Measurements from ENCODE around the gene SEMA4A.

- TF ChIP-seq, protein P1, sequence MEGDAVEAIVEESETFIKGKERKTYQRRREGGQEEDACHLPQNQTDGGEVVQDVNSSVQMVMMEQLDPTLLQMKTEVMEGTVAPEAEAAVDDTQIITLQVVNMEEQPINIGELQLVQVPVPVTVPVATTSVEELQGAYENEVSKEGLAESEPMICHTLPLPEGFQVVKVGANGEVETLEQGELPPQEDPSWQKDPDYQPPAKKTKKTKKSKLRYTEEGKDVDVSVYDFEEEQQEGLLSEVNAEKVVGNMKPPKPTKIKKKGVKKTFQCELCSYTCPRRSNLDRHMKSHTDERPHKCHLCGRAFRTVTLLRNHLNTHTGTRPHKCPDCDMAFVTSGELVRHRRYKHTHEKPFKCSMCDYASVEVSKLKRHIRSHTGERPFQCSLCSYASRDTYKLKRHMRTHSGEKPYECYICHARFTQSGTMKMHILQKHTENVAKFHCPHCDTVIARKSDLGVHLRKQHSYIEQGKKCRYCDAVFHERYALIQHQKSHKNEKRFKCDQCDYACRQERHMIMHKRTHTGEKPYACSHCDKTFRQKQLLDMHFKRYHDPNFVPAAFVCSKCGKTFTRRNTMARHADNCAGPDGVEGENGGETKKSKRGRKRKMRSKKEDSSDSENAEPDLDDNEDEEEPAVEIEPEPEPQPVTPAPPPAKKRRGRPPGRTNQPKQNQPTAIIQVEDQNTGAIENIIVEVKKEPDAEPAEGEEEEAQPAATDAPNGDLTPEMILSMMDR (IDR thresholded peaks at IDR 0.05; ENCODE audit: low read depth, low read length, missing input control), result no peak
- TF ChIP-seq RAD21 (IDR thresholded peaks at IDR 0.05) (no peak), EGR1 (IDR thresholded peaks at IDR 0.05; ENCODE audit: low read depth in 2 of 2) (no peak), REST (IDR thresholded peaks at IDR 0.05) (no peak), MAX (IDR thresholded peaks at IDR 0.05) (no peak), JUND (IDR thresholded peaks at IDR 0.05) (no peak), YY1 (IDR thresholded peaks at IDR 0.05) (no peak), RXRA (IDR thresholded peaks at IDR 0.05) (no peak), GABPA (IDR thresholded peaks at IDR 0.05 in 1 of 2, conservative IDR thresholded peaks at IDR 0.05 in 1 of 2) (no peak)
- TF ChIP-seq, protein P2, sequence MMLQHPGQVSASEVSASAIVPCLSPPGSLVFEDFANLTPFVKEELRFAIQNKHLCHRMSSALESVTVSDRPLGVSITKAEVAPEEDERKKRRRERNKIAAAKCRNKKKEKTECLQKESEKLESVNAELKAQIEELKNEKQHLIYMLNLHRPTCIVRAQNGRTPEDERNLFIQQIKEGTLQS (IDR thresholded peaks at IDR 0.05), result no peak
Observed at GRCh38 chr1:156122086-156122485, 31.3 kb upstream of the SEMA4A start.
